GM20000 (cell line): ENCODE results near the gene GRIN1.

ENCODE experiments used
- DNase-seq: peaks from one replicate; pipeline ENCODE4 v3.0.0; 2012; ENCODE audit warnings: low spot score
- TF ChIP-seq, protein P1 (sequence below): IDR thresholded peaks from 2 replicates; pipeline ENCODE4 v1.5.1; 2012; ENCODE audit warnings: mild to moderate bottlenecking, control low read depth; ENCODE audit errors: extremely low read depth, missing control alignments

GRIN1 gene

DNA sequence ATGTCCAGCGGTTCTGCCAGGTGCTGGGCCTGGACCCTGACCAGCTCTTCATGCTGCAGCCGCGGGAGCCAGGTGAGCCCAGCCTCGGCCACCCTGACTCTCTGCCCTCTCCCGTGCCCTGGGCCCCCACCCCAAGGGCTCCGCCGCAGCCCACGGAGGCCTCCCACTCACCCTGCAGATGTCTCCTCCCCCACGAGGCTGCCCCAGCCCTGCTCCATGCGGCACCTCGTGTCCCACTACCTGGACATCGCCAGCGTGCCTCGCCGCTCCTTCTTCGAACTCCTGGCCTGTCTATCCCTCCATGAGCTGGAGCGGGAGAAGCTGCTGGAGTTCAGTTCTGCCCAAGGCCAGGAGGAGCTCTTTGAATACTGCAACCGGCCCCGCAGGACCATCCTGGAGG lies 75.7 kb downstream of the GRIN1 start:
- TF ChIP-seq, protein P1, sequence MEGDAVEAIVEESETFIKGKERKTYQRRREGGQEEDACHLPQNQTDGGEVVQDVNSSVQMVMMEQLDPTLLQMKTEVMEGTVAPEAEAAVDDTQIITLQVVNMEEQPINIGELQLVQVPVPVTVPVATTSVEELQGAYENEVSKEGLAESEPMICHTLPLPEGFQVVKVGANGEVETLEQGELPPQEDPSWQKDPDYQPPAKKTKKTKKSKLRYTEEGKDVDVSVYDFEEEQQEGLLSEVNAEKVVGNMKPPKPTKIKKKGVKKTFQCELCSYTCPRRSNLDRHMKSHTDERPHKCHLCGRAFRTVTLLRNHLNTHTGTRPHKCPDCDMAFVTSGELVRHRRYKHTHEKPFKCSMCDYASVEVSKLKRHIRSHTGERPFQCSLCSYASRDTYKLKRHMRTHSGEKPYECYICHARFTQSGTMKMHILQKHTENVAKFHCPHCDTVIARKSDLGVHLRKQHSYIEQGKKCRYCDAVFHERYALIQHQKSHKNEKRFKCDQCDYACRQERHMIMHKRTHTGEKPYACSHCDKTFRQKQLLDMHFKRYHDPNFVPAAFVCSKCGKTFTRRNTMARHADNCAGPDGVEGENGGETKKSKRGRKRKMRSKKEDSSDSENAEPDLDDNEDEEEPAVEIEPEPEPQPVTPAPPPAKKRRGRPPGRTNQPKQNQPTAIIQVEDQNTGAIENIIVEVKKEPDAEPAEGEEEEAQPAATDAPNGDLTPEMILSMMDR, result no peak
- DNase-seq, result no peak

GRCh38 chr9:137215196-137215986 lies 76.4 kb downstream of the GRIN1 start:
- DNase-seq, result no peak
- TF ChIP-seq, protein P1, result no peak

- TF ChIP-seq, protein P1, result no peak
- no peak for DNase-seq
Measured at GRCh38 chr9:137216188-137216965, 77.4 kb downstream of the GRIN1 start.

GRCh38 chr9:137217276-137218211 lies 78.6 kb downstream of the GRIN1 start:
- DNase-seq, result no peak
- TF ChIP-seq, protein P1, result no peak

GRCh38 chr9:137218212-137218753 lies 79.3 kb downstream of the GRIN1 start:
- TF ChIP-seq, protein P1, result no peak
- DNase-seq, result no peak
